Kidney epithelial cell (primary cell): ENCODE data around the gene PHC3. TPM values are rescaled to one million over a fixed set of nuclear protein-coding genes. Genes with fewer than 3 reads are reported as not detected.

Source experiments
- DNase-seq: peaks from one replicate; pipeline ENCODE4 v3.0.0-alpha.2; 2010; ENCODE audit warnings: low read depth
- H3K27me3 ChIP-seq: 2 replicates; pipeline ENCODE4 v1.6.0; 2011; ENCODE audit warnings: low read length; ENCODE audit not compliant: control insufficient read depth, insufficient read depth
- H3K36me3 ChIP-seq: 2 replicates; pipeline ENCODE4 v1.5.1; 2011; ENCODE audit warnings: low read length; ENCODE audit not compliant: control insufficient read depth, insufficient read depth
- H3K4me3 ChIP-seq: 2 replicates; pipeline ENCODE4 v1.5.1; 2011; ENCODE audit warnings: low read depth, mild to moderate bottlenecking, control low read depth, low read length
- CTCF ChIP-seq: IDR thresholded peaks from 2 replicates; pipeline ENCODE4 v1.5.1; 2011; ENCODE audit warnings: mild to moderate bottlenecking, moderate library complexity, low read length, control low read depth, inconsistent platforms; ENCODE audit not compliant: insufficient read depth, poor library complexity, severe bottlenecking
- total RNA-seq: library from RNA; depleted of rRNA; stranded (reverse); fragments of >200 nt; gene quantifications from 2 replicates; pipeline ENCODE4 v1.2.3, GENCODE V29; 2015

The PHC3 gene
- total RNA-seq, 1 donor from 2014 or later, result 22.4 TPM

DNA sequence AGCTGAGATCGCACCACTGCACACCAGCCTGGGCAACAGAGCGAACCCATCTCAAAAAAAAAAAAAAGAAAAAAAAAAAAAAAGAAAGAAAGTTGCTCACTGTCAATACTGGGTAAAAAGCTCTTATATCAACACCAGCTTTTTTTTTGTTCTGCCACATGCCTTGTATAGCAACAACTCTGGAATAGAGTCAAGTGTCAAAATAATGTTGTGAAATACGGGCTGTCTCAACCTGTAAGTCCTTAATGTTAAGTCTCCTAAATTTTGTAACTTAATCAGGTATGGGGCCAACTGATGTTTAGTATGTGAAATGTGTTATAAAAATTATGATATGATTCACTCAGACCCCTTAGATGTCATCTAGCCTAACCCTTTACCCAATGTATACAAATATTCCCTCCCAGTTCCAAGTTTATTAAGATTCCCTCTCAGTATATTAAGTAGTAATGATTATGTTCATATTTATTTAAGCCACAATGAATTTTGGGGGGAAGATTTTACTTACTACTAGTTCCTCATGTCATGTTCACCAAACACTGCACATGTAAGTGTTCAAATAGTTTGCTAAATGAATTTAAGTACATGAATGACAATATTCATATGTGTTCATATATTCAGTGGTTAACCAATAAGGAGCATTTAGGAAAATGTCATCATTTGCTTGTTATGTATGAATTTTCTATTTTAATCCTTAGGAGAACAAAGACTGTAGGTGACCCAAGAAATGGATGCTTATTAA is 91.5 kb downstream of the PHC3 start:
- H3K4me3 ChIP-seq, result no peak overlapping the region
- TF ChIP-seq CTCF, result no peak
- no peaks in the 10 kb centered on the region for H3K36me3 ChIP-seq
- no peaks in the 10 kb centered on the region for H3K27me3 ChIP-seq
- DNase-seq, result no peak

- DNase-seq, result no peak
- H3K36me3 ChIP-seq, result no peaks in the 10 kb centered on the region
- no peak for TF ChIP-seq CTCF
- H3K4me3 ChIP-seq, result no peak overlapping the region
- no peaks in the 10 kb centered on the region for H3K27me3 ChIP-seq
Observed at GRCh38 chr3:170085396-170085795, 96.1 kb downstream of the PHC3 start.

GRCh38 chr3:170083343-170083742 is 98.2 kb downstream of the PHC3 start:
- no peak for TF ChIP-seq CTCF

DNA sequence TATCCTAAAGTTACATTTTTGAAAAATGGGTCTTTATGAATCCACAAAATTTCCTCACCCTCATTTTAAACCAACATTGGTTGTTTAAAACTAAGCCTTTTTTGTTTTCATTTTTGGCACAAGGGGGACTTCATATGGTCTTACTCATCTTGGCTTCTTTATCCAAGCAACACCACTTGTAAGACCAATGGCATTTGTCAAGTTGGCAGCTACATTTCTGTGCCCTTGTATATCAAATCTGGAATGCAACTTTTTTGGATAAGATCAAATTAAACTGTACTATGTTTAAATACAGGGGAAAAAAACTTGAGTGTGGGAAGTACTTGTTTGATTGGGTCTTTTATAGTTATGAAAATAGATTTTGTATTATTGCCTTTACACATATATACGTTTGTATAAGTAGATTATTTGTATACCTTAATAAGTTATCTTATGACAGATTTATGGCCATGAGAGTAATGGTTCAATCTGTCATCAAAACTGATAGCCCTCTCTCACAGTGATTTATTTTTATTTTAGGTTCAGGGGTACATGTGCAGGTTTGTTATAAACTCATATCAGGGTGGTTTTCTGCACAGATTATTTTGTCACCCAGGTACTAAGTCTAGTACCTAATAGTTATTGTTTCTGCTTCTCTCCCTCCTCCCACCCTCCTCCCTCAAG is 100.3 kb downstream of the PHC3 start:
- no peaks in the 10 kb centered on the region for H3K27me3 ChIP-seq

More at GRCh38 chr3:170083343-170083742, 98.2 kb downstream of the PHC3 start:
- H3K27me3 ChIP-seq, result no peaks in the 10 kb centered on the region
- no peaks in the 10 kb centered on the region for H3K36me3 ChIP-seq
- H3K4me3 ChIP-seq, result no peak overlapping the region
- DNase-seq, result no peak

DNA sequence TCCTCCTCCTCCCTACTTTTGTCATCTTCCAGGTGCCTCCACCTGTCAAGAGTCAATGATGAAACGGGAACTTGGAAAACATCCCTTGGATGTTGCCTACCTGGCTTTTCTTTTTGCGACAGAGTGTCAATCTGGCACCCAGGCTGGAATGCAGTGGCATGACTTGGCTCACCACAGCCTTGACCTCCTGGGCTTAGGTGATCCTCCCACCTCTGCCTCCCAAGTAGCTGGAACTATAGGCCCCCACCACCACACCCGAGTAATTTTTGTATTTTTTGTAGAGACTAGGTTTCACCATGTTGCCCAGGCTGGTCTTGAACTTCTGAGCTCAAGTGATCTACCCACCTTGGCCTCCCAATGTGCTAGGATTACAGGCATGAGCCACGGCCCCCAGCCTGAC is 100.9 kb downstream of the PHC3 start:
- no peak for TF ChIP-seq CTCF
- Histone ChIP-seq H3K36me3 (no peaks in the 10 kb centered on the region), H3K27me3 (no peaks in the 10 kb centered on the region), H3K4me3 (no peak overlapping the region)
- DNase-seq, result no peak

More for the DNA sequence above, 100.3 kb downstream of the PHC3 start:
- TF ChIP-seq CTCF, result no peak
- Histone ChIP-seq H3K36me3 (no peaks in the 10 kb centered on the region), H3K4me3 (no peak overlapping the region)
- no peak for DNase-seq
